Lung (tissue), 16 donors: ENCODE results near the gene CCL25. TPM values are rescaled to one million over a fixed set of nuclear protein-coding genes. Genes with fewer than 3 reads are reported as not detected.

Source experiments
- ATAC-seq: fragments of 200-7000 bp; cut with Tn5 transposase; one replicate; pipeline ENCODE4 v1.9.1; 2020; ENCODE audit warnings: moderate number of reproducible peaks; ENCODE audit not compliant: insufficient read depth, low FRiP score
- DNase-seq, 3 donors: peaks; one replicate each; pipeline ENCODE4 v3.0.0-alpha.2; 2013 to 2017
- H3K27ac ChIP-seq, 2 donors: one replicate each; pipeline ENCODE4 v1.5.1; 2013; ENCODE audit warnings: mild to moderate bottlenecking in 2 of 2, moderate library complexity in 2 of 2, control low read depth in 1 of 2, inconsistent platforms in 1 of 2, low read depth in 1 of 2, low read length in 1 of 2
- H3K27me3 ChIP-seq, 3 donors: one replicate each; pipeline ENCODE4 v1.5.1; 2013; ENCODE audit warnings: low read length in 2 of 3; ENCODE audit not compliant: control insufficient read depth in 3 of 3, insufficient read depth in 3 of 3
- H3K36me3 ChIP-seq, 4 donors: one replicate each; pipeline ENCODE4 v1.5.1; 2013; ENCODE audit warnings: low read length in 4 of 4, mild to moderate bottlenecking in 1 of 4, moderate library complexity in 1 of 4; ENCODE audit not compliant: control insufficient read depth in 4 of 4, insufficient read depth in 4 of 4
- H3K4me1 ChIP-seq, 5 donors: one replicate each; pipeline ENCODE4 v1.5.1; 2013; ENCODE audit warnings: low read length in 5 of 5, mild to moderate bottlenecking in 2 of 5, moderate library complexity in 1 of 5; ENCODE audit not compliant: control insufficient read depth in 5 of 5, insufficient read depth in 5 of 5
- H3K4me3 ChIP-seq: one replicate; pipeline ENCODE4 v1.5.1; 2013; ENCODE audit warnings: mild to moderate bottlenecking, control low read depth, moderate library complexity
- H3K9ac ChIP-seq, 2 donors: one replicate each; pipeline ENCODE4 v1.5.1; 2013; ENCODE audit warnings: low read length in 2 of 2, control low read depth in 1 of 2; ENCODE audit not compliant: insufficient read depth in 1 of 2
- H3K9me3 ChIP-seq, 4 donors: one replicate each; pipeline ENCODE4 v1.5.1; 2013; ENCODE audit warnings: low read length in 3 of 4, mild to moderate bottlenecking in 1 of 4, moderate library complexity in 1 of 4; ENCODE audit not compliant: control insufficient read depth in 4 of 4, insufficient read depth in 3 of 4
- WGBS, 2 donors: extraction: QIAGEN DNeasy Blood & Tissue Kit; methylation state at CpG; one replicate each; pipeline ENCODE4 v1.1.7; 2013; 5-methylcytosine and 5-hydroxymethylcytosine counted together
- long read RNA-seq, 5 donors: transcript quantifications; one replicate each; lab custom pipeline, GENCODE V29; 2026
- polyA plus RNA-seq, 2 donors: library from polyadenylated mRNA; stranded (reverse); fragments of 200-250 nt; gene quantifications; one replicate each; pipeline ENCODE4 v1.2.1, GENCODE V29; 2013
- total RNA-seq, 2 donors: library from RNA; depleted of rRNA in 1 of 2; stranded (reverse); fragments of >200 nt in 1 of 2; gene quantifications; one replicate each; pipeline ENCODE4 v1.2.1, GENCODE V29; 2014 to 2021
- TF ChIP-seq, protein P1 (sequence below): IDR thresholded peaks from 2 replicates; pipeline ENCODE4 v1.5.1; 2012; ENCODE audit warnings: mild to moderate bottlenecking; ENCODE audit errors: control extremely low read depth, extremely low read depth
- donor health status: control.
- donor health status: control.
- donor health status: Bipolar disorder and iron deficiency.
- donor health status: healthy.
- donor health status: DM: yes; HTN: yes; CAD: no.

Gene CCL25
- not detected for total RNA-seq
- not detected for polyA plus RNA-seq
- long read RNA-seq, donor 1 = 0 reads
- long read RNA-seq, donor 2 = 0 reads
- long read RNA-seq, donor 3 = 0 reads
- long read RNA-seq, donor 4 = 0 reads
- long read RNA-seq, donor 5 = 0 reads

- Histone ChIP-seq H3K36me3 (no peaks in the 10 kb centered on the region), H3K9ac (no peak within 1 kb of the TSS), H3K9me3 (no peaks in the 10 kb centered on the region), H3K4me1 (peaks cover 0 to 8% (median 0%) of the 10 kb centered on the region in 5 donors), H3K27me3 (no peaks in the 10 kb centered on the region), H3K27ac (no peak within 1 kb of the TSS), H3K4me3 (no peak within 1 kb of the TSS)
- 65 to 77% methylated on average over 6 to 7 of the region's 7 CpGs for WGBS, 2 donors
- DNase-seq = no peak
- TF ChIP-seq, protein P1, sequence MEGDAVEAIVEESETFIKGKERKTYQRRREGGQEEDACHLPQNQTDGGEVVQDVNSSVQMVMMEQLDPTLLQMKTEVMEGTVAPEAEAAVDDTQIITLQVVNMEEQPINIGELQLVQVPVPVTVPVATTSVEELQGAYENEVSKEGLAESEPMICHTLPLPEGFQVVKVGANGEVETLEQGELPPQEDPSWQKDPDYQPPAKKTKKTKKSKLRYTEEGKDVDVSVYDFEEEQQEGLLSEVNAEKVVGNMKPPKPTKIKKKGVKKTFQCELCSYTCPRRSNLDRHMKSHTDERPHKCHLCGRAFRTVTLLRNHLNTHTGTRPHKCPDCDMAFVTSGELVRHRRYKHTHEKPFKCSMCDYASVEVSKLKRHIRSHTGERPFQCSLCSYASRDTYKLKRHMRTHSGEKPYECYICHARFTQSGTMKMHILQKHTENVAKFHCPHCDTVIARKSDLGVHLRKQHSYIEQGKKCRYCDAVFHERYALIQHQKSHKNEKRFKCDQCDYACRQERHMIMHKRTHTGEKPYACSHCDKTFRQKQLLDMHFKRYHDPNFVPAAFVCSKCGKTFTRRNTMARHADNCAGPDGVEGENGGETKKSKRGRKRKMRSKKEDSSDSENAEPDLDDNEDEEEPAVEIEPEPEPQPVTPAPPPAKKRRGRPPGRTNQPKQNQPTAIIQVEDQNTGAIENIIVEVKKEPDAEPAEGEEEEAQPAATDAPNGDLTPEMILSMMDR = no peak
- no peak for ATAC-seq
Observed at GRCh38 chr19:8052464-8052859, at the start of gene CCL25. Gene CCL25 (plus strand): TSS chr19:8052760. CDS start chr19:8053050, 290 bp downstream.

DNA sequence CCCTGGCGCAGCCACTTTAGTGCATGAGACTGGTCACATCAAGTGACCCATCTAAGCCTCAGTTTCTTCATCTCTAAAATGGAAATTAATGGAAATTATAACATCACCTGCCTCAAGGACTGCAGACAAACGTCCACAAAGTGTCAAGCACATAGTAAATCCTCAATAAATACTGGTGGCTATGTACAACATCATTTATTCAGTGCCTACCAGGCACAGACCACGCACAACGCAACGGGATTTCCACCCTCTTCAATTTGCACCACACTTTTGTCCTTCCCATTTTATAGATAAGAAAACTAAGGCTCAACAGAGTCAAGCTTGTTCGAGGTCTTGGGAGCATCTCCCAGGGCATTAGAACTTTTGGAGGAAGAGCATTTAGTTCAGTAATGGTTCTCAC, 48.6 kb upstream of the CCL25 start:
- TF ChIP-seq, protein P1 = no peak
- H3K9me3 ChIP-seq = no peaks in the 10 kb centered on the region
- H3K27ac ChIP-seq = no peak overlapping the region
- no peaks in the 10 kb centered on the region for H3K27me3 ChIP-seq
- H3K36me3 ChIP-seq = peaks cover 0 to 5% (median 1%) of the 10 kb centered on the region in 4 donors
- H3K4me1 ChIP-seq = peaks cover 5 to 28% (median 12%) of the 10 kb centered on the region in 5 donors
- WGBS, 2 donors = 61 to 65% methylated on average over 6 of the region's 6 CpGs
- H3K9ac ChIP-seq = peak overlapping the region in 1 of 2 donors; percentile 53
- no peak overlapping the region for H3K4me3 ChIP-seq
- DNase-seq = no peak
- ATAC-seq = no peak

DNA sequence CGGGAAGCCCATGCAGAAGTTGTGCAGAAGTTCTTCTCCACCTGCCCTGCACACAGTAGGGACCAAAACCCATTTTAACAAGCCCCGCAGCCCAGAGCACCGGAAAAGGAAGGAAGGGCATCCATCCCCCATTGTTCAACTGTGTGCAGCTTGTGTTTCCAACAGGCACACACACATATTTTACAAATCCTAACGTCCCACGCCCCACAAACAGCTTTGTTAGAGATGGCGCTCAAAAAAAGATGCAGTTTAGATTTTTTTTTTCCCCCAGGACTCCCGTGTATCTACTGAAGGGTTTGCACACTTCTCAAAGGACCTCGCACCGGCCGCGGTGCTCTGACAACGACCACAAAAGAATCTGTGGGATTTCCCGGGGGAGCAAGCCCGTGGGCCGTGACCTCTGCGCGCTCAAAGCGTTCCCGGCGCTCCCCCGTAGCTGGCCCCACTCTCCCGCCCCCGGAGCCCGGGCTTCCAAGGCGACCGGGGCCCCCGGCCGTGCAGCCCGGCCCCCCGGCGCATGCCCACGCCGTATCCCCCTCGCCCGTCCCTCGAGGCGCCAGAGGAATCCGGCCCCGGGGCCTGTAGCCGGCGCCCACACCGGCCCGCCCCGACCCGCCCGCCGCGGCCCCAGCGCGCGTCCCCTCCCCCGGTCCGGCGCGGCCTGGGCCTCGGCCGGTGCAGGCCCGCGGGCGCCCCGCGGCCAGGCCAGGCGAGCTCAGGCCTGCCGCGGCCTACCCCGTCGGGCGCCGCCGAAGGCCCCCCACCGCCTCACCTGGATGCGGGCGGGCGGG, 47.6 kb upstream of the CCL25 start:
- Histone ChIP-seq H3K4me3 (peak overlapping the region; percentile 70), H3K4me1 (peaks cover 5 to 26% (median 12%) of the 10 kb centered on the region in 5 donors), H3K36me3 (peaks cover 0 to 4% (median 1%) of the 10 kb centered on the region in 4 donors), H3K9me3 (no peaks in the 10 kb centered on the region), H3K9ac (peak overlapping the region; percentile 53 to 80), H3K27me3 (no peaks in the 10 kb centered on the region), H3K27ac (peak overlapping the region; percentile 46 to 87)
- no peak for ATAC-seq
- 0% methylated on average over 46 to 74 of the region's 74 CpGs for WGBS, 2 donors
- DNase-seq = peak; percentile 15 to 28 (median 27)
- TF ChIP-seq, protein P1 = no peak
